GM13977 (cell line): ENCODE data around the gene GIT2.

ENCODE experiments used
- DNase-seq: peaks from one replicate; pipeline ENCODE4 v3.0.0; 2012; ENCODE audit warnings: low spot score
- in situ Hi-C: fragments of 300-500 bp; cut with MboI; formaldehyde crosslinking; loops from one replicate; pipeline ENCODE4 v1.12.0; 2022; ENCODE audit warnings: low sequenced_read_pairs, low pct_unique_long_range_greater_than_20kb, mixed read lengths, inconsistent platforms; ENCODE audit not compliant: unreplicated experiment
- TF ChIP-seq, protein P1 (sequence below): IDR thresholded peaks from 2 replicates; pipeline ENCODE4 v1.5.1; 2012; ENCODE audit warnings: mild to moderate bottlenecking, control low read depth; ENCODE audit not compliant: insufficient read depth; ENCODE audit errors: extremely low read depth, missing control alignments

The GIT2 gene

DNA sequence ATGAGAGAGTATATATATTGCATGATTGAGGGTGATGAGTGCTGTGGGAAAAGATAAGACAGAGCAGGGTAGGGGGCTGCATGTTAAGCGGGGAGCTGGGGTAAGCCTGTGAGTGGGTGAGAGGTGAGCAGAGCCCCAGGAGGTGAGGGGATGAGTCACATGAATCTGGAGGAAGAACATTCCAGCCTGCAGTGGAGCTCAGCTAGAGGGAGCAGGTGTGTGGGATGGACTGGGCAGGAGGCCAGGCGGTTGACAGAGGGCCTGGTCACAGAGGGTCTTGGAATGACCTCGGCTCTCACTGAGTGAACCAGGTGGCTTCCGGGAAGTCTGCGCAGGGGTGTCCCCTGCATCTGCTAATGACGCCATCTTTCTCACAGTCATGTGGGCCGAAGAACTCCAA is 44.4 kb downstream of the GIT2 start:
- TF ChIP-seq, protein P1, sequence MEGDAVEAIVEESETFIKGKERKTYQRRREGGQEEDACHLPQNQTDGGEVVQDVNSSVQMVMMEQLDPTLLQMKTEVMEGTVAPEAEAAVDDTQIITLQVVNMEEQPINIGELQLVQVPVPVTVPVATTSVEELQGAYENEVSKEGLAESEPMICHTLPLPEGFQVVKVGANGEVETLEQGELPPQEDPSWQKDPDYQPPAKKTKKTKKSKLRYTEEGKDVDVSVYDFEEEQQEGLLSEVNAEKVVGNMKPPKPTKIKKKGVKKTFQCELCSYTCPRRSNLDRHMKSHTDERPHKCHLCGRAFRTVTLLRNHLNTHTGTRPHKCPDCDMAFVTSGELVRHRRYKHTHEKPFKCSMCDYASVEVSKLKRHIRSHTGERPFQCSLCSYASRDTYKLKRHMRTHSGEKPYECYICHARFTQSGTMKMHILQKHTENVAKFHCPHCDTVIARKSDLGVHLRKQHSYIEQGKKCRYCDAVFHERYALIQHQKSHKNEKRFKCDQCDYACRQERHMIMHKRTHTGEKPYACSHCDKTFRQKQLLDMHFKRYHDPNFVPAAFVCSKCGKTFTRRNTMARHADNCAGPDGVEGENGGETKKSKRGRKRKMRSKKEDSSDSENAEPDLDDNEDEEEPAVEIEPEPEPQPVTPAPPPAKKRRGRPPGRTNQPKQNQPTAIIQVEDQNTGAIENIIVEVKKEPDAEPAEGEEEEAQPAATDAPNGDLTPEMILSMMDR: no peak
- no peak for DNase-seq
- in situ Hi-C loops: no loop called here

DNA sequence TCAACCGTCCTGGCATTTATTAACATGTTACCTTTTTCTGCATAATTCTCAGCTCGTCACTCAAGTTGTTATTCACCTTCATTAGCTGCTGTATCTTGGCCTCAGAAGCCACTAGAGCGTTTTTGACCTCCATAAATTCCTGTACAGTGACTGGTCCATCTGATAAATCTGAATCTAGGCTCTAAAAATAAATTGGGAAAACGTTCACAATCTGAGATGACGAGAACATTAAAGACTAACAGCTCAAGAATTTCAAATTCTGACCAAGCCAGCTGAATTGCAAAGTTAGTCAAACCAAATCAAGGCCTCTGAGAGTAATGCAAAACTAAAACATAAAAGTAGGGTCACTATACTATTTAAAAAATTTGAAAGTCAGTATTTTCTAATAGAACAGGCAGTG is 45.0 kb downstream of the GIT2 start:
- in situ Hi-C loops: no loop called here
- DNase-seq: no peak
- TF ChIP-seq, protein P1: no peak

DNA sequence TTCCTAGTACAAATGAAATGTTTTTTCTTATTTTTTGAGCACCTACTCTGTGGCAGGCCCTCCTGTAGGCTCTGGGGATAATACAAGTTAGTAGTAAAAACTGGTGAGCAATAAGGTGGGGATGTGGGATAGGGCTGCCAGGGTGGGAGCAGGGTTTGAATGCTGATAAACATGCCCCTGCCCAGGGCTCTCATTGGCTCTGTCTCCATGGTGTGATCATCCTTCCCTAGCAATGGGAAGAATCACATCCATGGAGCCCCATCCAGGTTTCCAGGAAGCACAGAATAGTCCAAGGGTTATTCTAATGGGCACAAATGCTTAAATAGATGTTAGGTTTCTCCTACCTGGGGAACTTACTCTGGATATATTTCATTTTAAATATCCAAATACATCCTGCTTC is 45.5 kb downstream of the GIT2 start:
- TF ChIP-seq, protein P1: no peak
- in situ Hi-C loops: no loop called here
- DNase-seq: no peak

DNA sequence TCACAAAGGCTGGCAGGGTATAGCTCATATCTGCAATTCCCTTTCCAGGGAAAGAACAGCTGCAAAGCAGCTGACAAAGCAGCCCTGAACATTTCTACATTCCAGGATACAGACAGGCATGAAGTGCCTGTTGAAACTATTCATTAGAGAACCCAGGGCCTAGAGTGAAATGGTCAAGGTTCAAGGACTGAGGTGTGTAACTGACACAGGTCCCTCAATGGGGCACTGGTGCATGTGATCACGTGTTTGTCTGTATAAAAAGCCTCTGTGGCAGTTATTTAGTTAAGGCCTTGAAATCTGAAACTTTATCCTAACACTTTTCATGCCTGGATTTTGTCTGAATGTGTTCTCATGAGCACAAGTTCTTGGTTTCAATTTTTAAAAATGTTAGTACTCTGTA is 47.1 kb downstream of the GIT2 start:
- in situ Hi-C loops: no loop called here
- DNase-seq: no peak
- TF ChIP-seq, protein P1: no peak

DNA sequence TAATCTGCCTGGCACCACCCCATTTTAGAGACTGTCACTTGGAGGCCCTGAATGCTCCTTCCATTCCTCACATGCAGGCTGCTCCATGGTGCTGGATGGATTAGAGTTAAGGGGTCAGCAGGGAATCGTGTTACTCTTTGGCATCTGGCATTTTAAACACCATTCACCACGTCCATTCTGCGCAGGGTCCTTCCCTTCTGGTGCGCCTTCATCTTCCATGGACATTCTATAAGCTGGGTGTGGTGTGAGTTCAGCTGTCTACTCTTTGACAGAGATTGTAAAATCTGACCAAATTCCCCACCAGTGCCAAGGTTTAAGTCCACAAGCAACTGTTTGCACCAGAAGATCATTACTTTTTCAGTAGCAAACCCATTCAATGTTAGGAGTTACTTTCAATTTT is 47.8 kb downstream of the GIT2 start:
- no peak for DNase-seq
- TF ChIP-seq, protein P1: no peak
- in situ Hi-C loops: no loop called here

DNA sequence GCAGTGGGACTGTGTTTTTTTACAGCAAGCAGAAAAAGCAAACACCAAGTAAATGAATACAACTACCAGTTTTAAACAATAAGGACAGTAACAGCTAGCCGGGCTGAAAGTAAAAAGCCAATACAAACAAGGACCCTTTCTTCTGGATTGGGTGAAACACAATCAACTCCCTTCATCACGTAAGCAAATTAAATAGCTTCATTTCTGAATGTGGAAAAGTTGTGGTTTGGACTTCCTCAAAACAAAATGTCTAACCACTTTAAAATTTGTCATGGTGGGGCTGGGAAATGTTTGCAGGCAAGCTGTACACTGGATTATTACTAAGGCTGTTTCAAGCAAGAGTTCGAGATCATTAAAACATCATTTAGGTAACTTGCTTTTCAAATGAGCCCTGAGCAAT is 48.6 kb downstream of the GIT2 start:
- TF ChIP-seq, protein P1: no peak
- DNase-seq: no peak
- in situ Hi-C loops: no loop called here

DNA sequence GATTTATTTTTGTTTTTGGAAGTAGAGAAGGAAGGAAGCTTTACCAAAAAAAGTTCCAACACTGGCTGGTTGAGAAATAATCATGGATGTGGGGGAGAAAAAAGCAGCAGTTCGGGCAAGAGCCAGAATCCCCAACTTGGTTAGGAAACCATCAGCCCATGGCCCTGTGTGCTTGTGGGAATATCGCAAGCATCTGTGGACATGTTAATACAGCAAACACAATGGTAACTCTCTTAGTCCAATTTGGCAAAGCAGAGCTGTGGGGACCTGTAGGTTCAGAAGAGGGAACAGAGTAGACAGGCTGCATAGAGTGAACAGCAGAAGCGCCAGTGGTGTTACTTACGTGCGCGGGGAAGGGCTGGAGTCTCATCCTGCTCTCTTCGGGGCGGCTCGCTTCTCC is 49.3 kb downstream of the GIT2 start:
- TF ChIP-seq, protein P1: no peak
- DNase-seq: no peak
- in situ Hi-C loops: no loop called here
